ENCODE measurements around the gene C2orf92.
A peak's percentile ranks its signal among the peaks of the same experiment; 100 is the strongest.
"Not testable (repeated sequence)": the region's sequence is repeated elsewhere in the genome, so short reads cannot be mapped to it uniquely, and the experiment has no call there.

The C2orf92 gene

GRCh38 chr2:97664636-97664970, 4.9 kb upstream of the C2orf92 start:
- Mint-ChIP-seq H3K36me3 (ENCODE audit: low read depth) (peaks cover 18% of the 10 kb centered on the region), H3K27ac (peak overlapping the region; percentile 96), H3K27me3 (no peaks in the 10 kb centered on the region), H3K9me3 (no peaks in the 10 kb centered on the region), H3K4me1 (peaks cover 39% of the 10 kb centered on the region), H3K4me3 (peak overlapping the region; percentile 88)
- ATAC-seq: no peak
- DNase-seq: peak; percentile 34

GRCh38 chr2:97670471-97670870, 958 bp downstream of the C2orf92 start:
- H3K9me3 Mint-ChIP-seq: no peaks in the 10 kb centered on the region
- no peaks in the 10 kb centered on the region for H3K27me3 Mint-ChIP-seq
- DNase-seq (no peak), ATAC-seq (no peak)
- peaks cover 33% of the 10 kb centered on the region for H3K4me1 Mint-ChIP-seq
- no peak overlapping the region for H3K27ac Mint-ChIP-seq
- H3K36me3 Mint-ChIP-seq (ENCODE audit: low read depth): peaks cover 10% of the 10 kb centered on the region
- no peak overlapping the region for H3K4me3 Mint-ChIP-seq

- Mint-ChIP-seq H3K4me3 (no peak overlapping the region), H3K36me3 (ENCODE audit: low read depth) (peaks cover 10% of the 10 kb centered on the region), H3K27ac (peak overlapping the region; percentile 40), H3K27me3 (no peaks in the 10 kb centered on the region), H3K9me3 (no peaks in the 10 kb centered on the region), H3K4me1 (peaks cover 40% of the 10 kb centered on the region)
- ATAC-seq (no peak), DNase-seq (no peak)
Measured at GRCh38 chr2:97671526-97671925, 2.0 kb downstream of the C2orf92 start.

GRCh38 chr2:97672606-97673140, 3.2 kb downstream of the C2orf92 start:
- Mint-ChIP-seq H3K36me3 (ENCODE audit: low read depth) (peaks cover 11% of the 10 kb centered on the region), H3K27ac (peak overlapping the region; percentile 97), H3K4me1 (peaks cover 45% of the 10 kb centered on the region), H3K4me3 (peak overlapping the region; percentile 69)
- H3K9me3 Mint-ChIP-seq, ATAC-seq, DNase-seq, H3K27me3 Mint-ChIP-seq: not testable (repeated sequence)

- peak overlapping the region; percentile 69 for H3K4me3 Mint-ChIP-seq
- peak; percentile 89 for ATAC-seq
- H3K27ac Mint-ChIP-seq: peak overlapping the region; percentile 97
Measured at GRCh38 chr2:97673182-97673914, 3.8 kb downstream of the C2orf92 start.

GRCh38 chr2:97673915-97674283, 4.4 kb downstream of the C2orf92 start:
- H3K4me3 Mint-ChIP-seq: peak overlapping the region; percentile 69
- peak; percentile 68 for DNase-seq
- H3K27ac Mint-ChIP-seq: peak overlapping the region; percentile 97
- H3K9me3 Mint-ChIP-seq: no peaks in the 10 kb centered on the region
- peak; percentile 76 for ATAC-seq
- H3K36me3 Mint-ChIP-seq (ENCODE audit: low read depth): peaks cover 10% of the 10 kb centered on the region
- peaks cover 48% of the 10 kb centered on the region for H3K4me1 Mint-ChIP-seq
- H3K27me3 Mint-ChIP-seq: no peaks in the 10 kb centered on the region

More at GRCh38 chr2:97673182-97673914, 3.8 kb downstream of the C2orf92 start:
- Mint-ChIP-seq H3K36me3 (ENCODE audit: low read depth) (peaks cover 10% of the 10 kb centered on the region), H3K27me3 (no peaks in the 10 kb centered on the region), H3K4me1 (peaks cover 48% of the 10 kb centered on the region), H3K9me3 (no peaks in the 10 kb centered on the region)
- DNase-seq: peak; percentile 63

GRCh38 chr2:97675430-97676113, 6.1 kb downstream of the C2orf92 start:
- no peaks in the 10 kb centered on the region for H3K27me3 Mint-ChIP-seq
- no peak overlapping the region for H3K4me3 Mint-ChIP-seq
- H3K36me3 Mint-ChIP-seq (ENCODE audit: low read depth): peaks cover 10% of the 10 kb centered on the region
- H3K4me1 Mint-ChIP-seq: peaks cover 48% of the 10 kb centered on the region
- H3K9me3 Mint-ChIP-seq: no peaks in the 10 kb centered on the region
- H3K27ac Mint-ChIP-seq: peak overlapping the region; percentile 56
- DNase-seq: no peak
- ATAC-seq: no peak

GRCh38 chr2:97676620-97677019, 7.1 kb downstream of the C2orf92 start:
- ATAC-seq (peak; percentile 41), DNase-seq (no peak)
- H3K27me3 Mint-ChIP-seq: no peaks in the 10 kb centered on the region
- peaks cover 48% of the 10 kb centered on the region for H3K4me1 Mint-ChIP-seq
- H3K27ac Mint-ChIP-seq: no peak overlapping the region
- no peaks in the 10 kb centered on the region for H3K9me3 Mint-ChIP-seq
- no peak overlapping the region for H3K4me3 Mint-ChIP-seq
- peaks cover 8% of the 10 kb centered on the region for H3K36me3 Mint-ChIP-seq (ENCODE audit: low read depth)

- H3K27ac Mint-ChIP-seq: no peak overlapping the region
- DNase-seq (no peak), ATAC-seq (no peak)
- no peaks in the 10 kb centered on the region for H3K27me3 Mint-ChIP-seq
- H3K4me3 Mint-ChIP-seq: no peak overlapping the region
- H3K9me3 Mint-ChIP-seq: no peaks in the 10 kb centered on the region
- peaks cover 8% of the 10 kb centered on the region for H3K36me3 Mint-ChIP-seq (ENCODE audit: low read depth)
- H3K4me1 Mint-ChIP-seq: peaks cover 46% of the 10 kb centered on the region
Measured at GRCh38 chr2:97677480-97677879, 8.0 kb downstream of the C2orf92 start.

- Mint-ChIP-seq H3K27ac (no peak overlapping the region), H3K27me3 (no peaks in the 10 kb centered on the region), H3K4me3 (no peak overlapping the region), H3K36me3 (ENCODE audit: low read depth) (peaks cover 8% of the 10 kb centered on the region), H3K9me3 (no peaks in the 10 kb centered on the region), H3K4me1 (peaks cover 37% of the 10 kb centered on the region)
- ATAC-seq (no peak), DNase-seq (no peak)
Measured at GRCh38 chr2:97678298-97678697, 8.8 kb downstream of the C2orf92 start.

- H3K4me3 Mint-ChIP-seq; H3K27ac Mint-ChIP-seq; H3K27me3 Mint-ChIP-seq; DNase-seq; H3K36me3 Mint-ChIP-seq (ENCODE audit: low read depth); H3K9me3 Mint-ChIP-seq: not testable (repeated sequence)
- peak; percentile 55 for ATAC-seq
- peaks cover 22% of the 10 kb centered on the region for H3K4me1 Mint-ChIP-seq
Measured at GRCh38 chr2:97687235-97687634, 17.7 kb downstream of the C2orf92 start.

GRCh38 chr2:97688062-97688827, 18.7 kb downstream of the C2orf92 start:
- Mint-ChIP-seq H3K27ac (peak overlapping the region; percentile 75), H3K27me3 (peaks cover 1% of the 10 kb centered on the region), H3K36me3 (ENCODE audit: low read depth) (no peaks in the 10 kb centered on the region), H3K4me1 (peaks cover 22% of the 10 kb centered on the region), H3K9me3 (no peaks in the 10 kb centered on the region), H3K4me3 (no peak overlapping the region)
- ATAC-seq (peak; percentile 84), DNase-seq (no peak)

GRCh38 chr2:97691166-97691565, 21.7 kb downstream of the C2orf92 start:
- Mint-ChIP-seq H3K9me3 (no peaks in the 10 kb centered on the region), H3K27me3 (peaks cover 1% of the 10 kb centered on the region), H3K4me3 (no peak overlapping the region), H3K4me1 (peaks cover 20% of the 10 kb centered on the region), H3K27ac (no peak overlapping the region), H3K36me3 (ENCODE audit: low read depth) (no peaks in the 10 kb centered on the region)
- ATAC-seq: no peak
- DNase-seq: no peak

GRCh38 chr2:97693476-97693875, 24.0 kb downstream of the C2orf92 start:
- no peaks in the 10 kb centered on the region for H3K9me3 Mint-ChIP-seq
- DNase-seq: no peak
- H3K27ac Mint-ChIP-seq: no peak overlapping the region
- peaks cover 5% of the 10 kb centered on the region for H3K27me3 Mint-ChIP-seq
- H3K4me1 Mint-ChIP-seq: peaks cover 14% of the 10 kb centered on the region
- no peak for ATAC-seq
- H3K4me3 Mint-ChIP-seq: no peak overlapping the region
- H3K36me3 Mint-ChIP-seq (ENCODE audit: low read depth): no peaks in the 10 kb centered on the region
